K562 treated with DMSO at 1 percent for 24 hours (cell line): ENCODE measurements around the gene TLK2. TPM values are rescaled to one million over a fixed set of nuclear protein-coding genes. Genes with fewer than 3 reads are reported as not detected.

Experiments used
- total RNA-seq: library from RNA; unstranded; fragments of 300-600 nt; gene quantifications from 2 replicates; pipeline ENCODE4 v1.2.3, GENCODE V29; 2022; ENCODE audit warnings: low read depth; ENCODE audit not compliant: insufficient read depth

Gene TLK2
- 23.5 and 24.3 TPM in 2 replicates for total RNA-seq

GRCh38 chr17:62478424-62478879 is at the start of gene TLK2:
TLK2 (plus strand) TSS chr17:62478825; CDS start chr17:62481126, 2,301 bp downstream.

GRCh38 chr17:62627219-62627903 is 148.7 kb downstream of the TLK2 start, which contains the start of gene MRC2:
MRC2 (plus strand) TSS chr17:62627670; CDS start chr17:62627803, 133 bp downstream.

Other genes starting within 250 kb of the TLK2 start
- not detected in 2 replicates for gene EFCAB3, start 98.3 kb upstream of the TLK2 start, total RNA-seq
- gene METTL2A, start 54.9 kb upstream of the TLK2 start, total RNA-seq = 13.8 and 14.8 TPM in 2 replicates
- 22.5 and 22.7 TPM in 2 replicates for gene MRC2, start 148.8 kb downstream of the TLK2 start, total RNA-seq